K562 (cell line): ENCODE measurements around the gene ABHD12. TPM values are rescaled to one million over a fixed set of nuclear protein-coding genes. Genes with fewer than 3 reads are reported as not detected.

Source experiments
- BRF1 ChIP-seq: IDR thresholded peaks from 3 replicates; pipeline ENCODE4 v1.6.1; 2011; ENCODE audit warnings: borderline replicate concordance, mild to moderate bottlenecking; ENCODE audit not compliant: insufficient read length; ENCODE audit errors: extremely low read depth
- CTBP1 ChIP-seq: fragments of 450-650 bp; IDR thresholded peaks from 2 replicates; pipeline ENCODE4 v1.6.1; 2016; ENCODE audit warnings: borderline replicate concordance
- E2F6 ChIP-seq, 2 experiments: IDR thresholded peaks; 2 replicates each; pipeline ENCODE4 v1.6.1; 2011; ENCODE audit warnings: borderline replicate concordance in 1 of 2, control low read depth in 1 of 2, low read depth in 1 of 2, low read length in 1 of 2, mild to moderate bottlenecking in 1 of 2, mixed read lengths in 1 of 2, moderate library complexity in 1 of 2; ENCODE audit not compliant: insufficient read depth in 1 of 2, insufficient read length in 1 of 2, poor library complexity in 1 of 2, severe bottlenecking in 1 of 2; ENCODE audit errors: extremely low read depth in 1 of 2
- E2F8 ChIP-seq: fragments of 450-650 bp; IDR thresholded peaks from 2 replicates; pipeline ENCODE4 v1.7.1; 2018; ENCODE audit warnings: mild to moderate bottlenecking, low read depth; ENCODE audit not compliant: partially characterized antibody
- ELK1 ChIP-seq: sonication (generic); formaldehyde crosslinking; IDR thresholded peaks from 2 replicates; pipeline ENCODE4 v1.8.1; 2022; ENCODE audit warnings: missing genetic modification reagents
- KDM1A ChIP-seq, 2 experiments: fragments of 450-650 bp; IDR thresholded peaks; 2 replicates each; pipeline ENCODE4 v1.6.1; 2016; ENCODE audit warnings: mild to moderate bottlenecking in 2 of 2
- PBX2 ChIP-seq, 2 experiments: IDR thresholded peaks in 1 of 2; conservative IDR thresholded peaks in 1 of 2; 2 replicates each; pipeline ENCODE4 v1.6.1; 2016; ENCODE audit warnings: low read depth in 2 of 2, mild to moderate bottlenecking in 1 of 2, missing compliant biosample characterization in 1 of 2, missing genetic modification characterization in 1 of 2, moderate library complexity in 1 of 2
- RREB1 ChIP-seq: fragments of 250-450 bp; sonication (Bioruptor Pico); IDR thresholded peaks from 2 replicates; pipeline ENCODE4 v1.4.0; 2020
- TAL1 ChIP-seq: fragments of 450-650 bp; IDR thresholded peaks from 2 replicates; pipeline ENCODE4 v1.6.1; 2016; ENCODE audit warnings: mild to moderate bottlenecking
- ZBTB1 ChIP-seq: sonication (generic); formaldehyde crosslinking; IDR thresholded peaks from 2 replicates; pipeline ENCODE4 v1.8.1; 2023; ENCODE audit warnings: missing genetic modification reagents, low read depth, mild to moderate bottlenecking, borderline replicate concordance
- ZNF282 ChIP-seq: sonication (generic); formaldehyde crosslinking; IDR thresholded peaks from 2 replicates; pipeline ENCODE4 v1.8.1; 2023; ENCODE audit warnings: missing genetic modification reagents
- polyA plus RNA-seq, 8 experiments: library from polyadenylated mRNA; depleted of rRNA in 4 of 8; stranded (reverse) in 5 of 8; unstranded in 3 of 8; fragments of >200 nt; fragmentation: Nextera tagmentation in 2 of 8; fragmentation: Illumina TruSeq in 1 of 8; extraction: Ambion mirVana in 2 of 8; extraction: Trizol in 1 of 8; gene quantifications; 2 replicates each; pipeline versions ENCODE4 v1.2.1 to v1.2.3, GENCODE V29; 2011 to 2014; ENCODE audit warnings: inconsistent platforms in 1 of 8, missing spikeins in 1 of 8
- total RNA-seq, 7 experiments: library from RNA; depleted of rRNA in 6 of 7; stranded (reverse); fragments of >200 nt in 6 of 7; fragmentation: Illumina TruSeq in 2 of 7; extraction: Trizol in 2 of 7; gene quantifications; 2 replicates each; pipeline versions ENCODE4 v1.2.1 to v1.2.3, GENCODE V29; 2011 to 2021; ENCODE audit warnings: low replicate concordance in 1 of 7

Gene ABHD12
- total and polyA plus RNA-seq, 9 of the 15 experiments (the other 6 are each of a cell fraction or from before 2014, with no cell fraction given) = 0.65 to 15.6 (median 9.1) TPM

GRCh38 chr20:25407311-25408169, 16.9 kb upstream of the ABHD12 start, which contains the start of gene GINS1 (continued):
- TF ChIP-seq E2F8 (peak; percentile 40), TAL1 (no peak), E2F6 (IDR thresholded peaks at IDR 0.05; ENCODE audit: borderline replicate concordance in 1 of 2, extremely low read depth in 1 of 2, insufficient read depth in 1 of 2, insufficient read length in 1 of 2, low read depth in 1 of 2, low read length in 1 of 2, poor library complexity in 1 of 2, severe bottlenecking in 1 of 2) (peak; percentile 71 to 89), BRF1 (no peak), PBX2 (CRISPR knock-in tag; IDR thresholded peaks at IDR 0.05; ENCODE audit: low read depth) (no peak), PBX2 (tag; conservative IDR thresholded peaks at IDR 0.05; ENCODE audit: low read depth) (no peak), CTBP1 (peak; percentile 80), ELK1 (CRISPR knock-in tag) (no peak), ZBTB1 (CRISPR knock-in tag) (no peak), RREB1 (CRISPR knock-in tag) (no peak), KDM1A (IDR thresholded peaks at IDR 0.05) (no peak), ZNF282 (CRISPR knock-in tag) (no peak)
